Thyroid gland (tissue), 4 donors: ENCODE measurements around the gene OSBPL6.

Experiments used
- POLR2A ChIP-seq, 2 donors: fragments of 450-650 bp; IDR thresholded peaks; one replicate each; pipeline ENCODE4 v1.6.1; 2017; ENCODE audit warnings: antibody characterized with exemption in 2 of 2, mild to moderate bottlenecking in 2 of 2, moderate library complexity in 1 of 2
- TF ChIP-seq, protein P1 (sequence below), 6 experiments: fragments of 200-600 bp in 3 of 6; fragments of 450-650 bp in 3 of 6; sonication (generic) in 3 of 6; IDR thresholded peaks; one replicate each; pipeline ENCODE4 v1.5.1; 2016 to 2019; ENCODE audit warnings: antibody characterized with exemption in 6 of 6, mild to moderate bottlenecking in 2 of 6, inconsistent platforms in 1 of 6, moderate library complexity in 1 of 6

DNA sequence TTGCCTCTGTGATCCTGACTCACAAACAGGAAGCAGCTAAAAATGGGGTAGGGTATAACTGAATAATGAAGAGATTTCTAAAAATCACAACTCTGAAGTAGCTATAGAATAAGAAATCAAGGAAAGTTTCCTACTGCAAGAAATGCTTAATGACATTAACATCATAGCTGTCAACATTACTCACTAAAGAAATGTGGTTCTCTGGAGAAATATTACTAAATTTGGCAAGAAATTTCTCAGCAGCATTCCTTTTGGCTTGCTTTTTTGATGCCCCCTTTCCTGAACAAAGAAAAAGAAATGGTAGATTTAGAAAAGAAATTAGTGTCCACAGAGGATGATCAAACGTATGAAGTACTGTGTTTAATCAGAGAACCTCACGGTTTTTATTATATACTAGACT is 247.1 kb downstream of the OSBPL6 start:
- TF ChIP-seq, protein P1, sequence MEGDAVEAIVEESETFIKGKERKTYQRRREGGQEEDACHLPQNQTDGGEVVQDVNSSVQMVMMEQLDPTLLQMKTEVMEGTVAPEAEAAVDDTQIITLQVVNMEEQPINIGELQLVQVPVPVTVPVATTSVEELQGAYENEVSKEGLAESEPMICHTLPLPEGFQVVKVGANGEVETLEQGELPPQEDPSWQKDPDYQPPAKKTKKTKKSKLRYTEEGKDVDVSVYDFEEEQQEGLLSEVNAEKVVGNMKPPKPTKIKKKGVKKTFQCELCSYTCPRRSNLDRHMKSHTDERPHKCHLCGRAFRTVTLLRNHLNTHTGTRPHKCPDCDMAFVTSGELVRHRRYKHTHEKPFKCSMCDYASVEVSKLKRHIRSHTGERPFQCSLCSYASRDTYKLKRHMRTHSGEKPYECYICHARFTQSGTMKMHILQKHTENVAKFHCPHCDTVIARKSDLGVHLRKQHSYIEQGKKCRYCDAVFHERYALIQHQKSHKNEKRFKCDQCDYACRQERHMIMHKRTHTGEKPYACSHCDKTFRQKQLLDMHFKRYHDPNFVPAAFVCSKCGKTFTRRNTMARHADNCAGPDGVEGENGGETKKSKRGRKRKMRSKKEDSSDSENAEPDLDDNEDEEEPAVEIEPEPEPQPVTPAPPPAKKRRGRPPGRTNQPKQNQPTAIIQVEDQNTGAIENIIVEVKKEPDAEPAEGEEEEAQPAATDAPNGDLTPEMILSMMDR (IDR thresholded peaks at IDR 0.05) = no peak
- no peak for TF ChIP-seq POLR2A (IDR thresholded peaks at IDR 0.05)
